Measurements from ENCODE around the gene ADGRB3.

The ADGRB3 gene

GRCh38 chr6:68634726-68635411 lies at the start of gene ADGRB3:
ADGRB3 (plus strand) TSS chr6:68635282; CDS start chr6:68638676, 3,394 bp downstream.
- peak; percentile 41 for DNase-seq (ENCODE audit: low read depth)

GRCh38 chr6:68593558-68593957 lies 41.5 kb upstream of the ADGRB3 start:
- DNase-seq (ENCODE audit: low read depth), result no peak

- no peak for DNase-seq (ENCODE audit: low read depth)
These were observed 37.4 kb upstream of the ADGRB3 start for GRCh38 chr6:68597642-68598041.

- no peak for DNase-seq (ENCODE audit: low read depth)
These were observed 19.1 kb upstream of the ADGRB3 start for GRCh38 chr6:68615938-68616337.

GRCh38 chr6:68625998-68626397 lies 9.1 kb upstream of the ADGRB3 start:
- no peak for DNase-seq (ENCODE audit: low read depth)

- no peak for DNase-seq (ENCODE audit: low read depth)
These were observed 6.9 kb upstream of the ADGRB3 start for GRCh38 chr6:68628161-68628560.

GRCh38 chr6:68632734-68633133 lies 2.3 kb upstream of the ADGRB3 start:
- DNase-seq (ENCODE audit: low read depth), result no peak

- DNase-seq (ENCODE audit: low read depth), result no peak
These were observed 1.7 kb upstream of the ADGRB3 start for GRCh38 chr6:68633281-68633971.

- DNase-seq (ENCODE audit: low read depth), result no peak
These were observed 933 bp upstream of the ADGRB3 start for GRCh38 chr6:68633972-68634725.

GRCh38 chr6:68635412-68635705 lies 277 bp downstream of the ADGRB3 start:
- DNase-seq (ENCODE audit: low read depth), result no peak

- no peak for DNase-seq (ENCODE audit: low read depth)
These were observed 828 bp downstream of the ADGRB3 start for GRCh38 chr6:68635706-68636513.

GRCh38 chr6:68636666-68637065 lies 1.6 kb downstream of the ADGRB3 start:
- DNase-seq (ENCODE audit: low read depth), result no peak

GRCh38 chr6:68637071-68637470 lies 2.0 kb downstream of the ADGRB3 start:
- DNase-seq (ENCODE audit: low read depth), result no peak

- no peak for DNase-seq (ENCODE audit: low read depth)
These were observed 2.7 kb downstream of the ADGRB3 start for GRCh38 chr6:68637782-68638181.

GRCh38 chr6:68638230-68638900 lies 3.3 kb downstream of the ADGRB3 start:
- peak; percentile 28 for DNase-seq (ENCODE audit: low read depth)

- DNase-seq (ENCODE audit: low read depth), result no peak
These were observed 4.1 kb downstream of the ADGRB3 start for GRCh38 chr6:68639211-68639610.

- DNase-seq (ENCODE audit: low read depth), result no peak
These were observed 4.9 kb downstream of the ADGRB3 start for GRCh38 chr6:68639826-68640490.

- DNase-seq (ENCODE audit: low read depth), result no peak
These were observed 5.4 kb downstream of the ADGRB3 start for GRCh38 chr6:68640491-68640835.

GRCh38 chr6:68641172-68641571 lies 6.1 kb downstream of the ADGRB3 start:
- DNase-seq (ENCODE audit: low read depth), result no peak

GRCh38 chr6:68642081-68642480 lies 7.0 kb downstream of the ADGRB3 start:
- DNase-seq (ENCODE audit: low read depth), result no peak

- DNase-seq (ENCODE audit: low read depth), result no peak
These were observed 7.9 kb downstream of the ADGRB3 start for GRCh38 chr6:68642977-68643376.
